Kidney epithelial cell (primary cell): Measurements from ENCODE around the gene HMGN3. TPM values are rescaled to one million over a fixed set of nuclear protein-coding genes. Genes with fewer than 3 reads are reported as not detected.

ENCODE experiments used
- DNase-seq: peaks from one replicate; pipeline ENCODE4 v3.0.0-alpha.2; 2010; ENCODE audit warnings: low read depth
- H3K27me3 ChIP-seq: 2 replicates; pipeline ENCODE4 v1.6.0; 2011; ENCODE audit warnings: low read length; ENCODE audit not compliant: control insufficient read depth, insufficient read depth
- H3K36me3 ChIP-seq: 2 replicates; pipeline ENCODE4 v1.5.1; 2011; ENCODE audit warnings: low read length; ENCODE audit not compliant: control insufficient read depth, insufficient read depth
- H3K4me3 ChIP-seq: 2 replicates; pipeline ENCODE4 v1.5.1; 2011; ENCODE audit warnings: low read depth, mild to moderate bottlenecking, control low read depth, low read length
- CTCF ChIP-seq: IDR thresholded peaks from 2 replicates; pipeline ENCODE4 v1.5.1; 2011; ENCODE audit warnings: mild to moderate bottlenecking, moderate library complexity, low read length, control low read depth, inconsistent platforms; ENCODE audit not compliant: insufficient read depth, poor library complexity, severe bottlenecking
- total RNA-seq: library from RNA; depleted of rRNA; stranded (reverse); fragments of >200 nt; gene quantifications from 2 replicates; pipeline ENCODE4 v1.2.3, GENCODE V29; 2015

HMGN3 gene
- total RNA-seq, 1 donor from 2014 or later: 35.3 TPM

GRCh38 chr6:79188885-79189480 lies 45.5 kb downstream of the HMGN3 start:
- no peaks in the 10 kb centered on the region for H3K27me3 ChIP-seq
- no peak for DNase-seq
- no peaks in the 10 kb centered on the region for H3K36me3 ChIP-seq
- no peak for TF ChIP-seq CTCF
- H3K4me3 ChIP-seq: no peak overlapping the region

- Histone ChIP-seq H3K4me3 (no peak overlapping the region), H3K36me3 (no peaks in the 10 kb centered on the region), H3K27me3 (no peaks in the 10 kb centered on the region)
- TF ChIP-seq CTCF: no peak
- no peak for DNase-seq
Observed at GRCh38 chr6:79188107-79188506, 46.4 kb downstream of the HMGN3 start.

DNA sequence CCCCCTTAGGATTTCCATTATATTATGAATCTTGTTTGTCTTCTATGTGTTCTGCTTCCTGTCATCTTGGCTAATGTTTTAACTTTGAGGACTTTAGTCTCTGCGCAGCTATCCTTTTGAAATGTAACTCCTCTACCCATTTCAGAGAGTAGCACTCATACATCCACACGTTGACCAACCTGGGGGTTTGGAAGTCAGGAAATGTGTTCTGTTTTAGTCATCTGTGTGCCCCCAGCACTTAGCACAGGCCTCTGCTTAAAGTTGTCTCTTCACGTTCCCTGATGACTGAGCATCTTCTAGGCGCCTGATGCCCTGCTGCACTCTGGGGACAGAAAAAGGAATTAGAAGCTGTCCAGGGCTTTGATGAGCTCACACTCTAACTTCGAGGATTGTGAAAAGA lies 47.9 kb downstream of the HMGN3 start:
- TF ChIP-seq CTCF: no peak

GRCh38 chr6:79184641-79185040 lies 49.8 kb downstream of the HMGN3 start:
- no peak for TF ChIP-seq CTCF
- no peak for DNase-seq
- no peak overlapping the region for H3K4me3 ChIP-seq

More for the DNA sequence above, 47.9 kb downstream of the HMGN3 start:
- H3K4me3 ChIP-seq: no peak overlapping the region
- H3K27me3 ChIP-seq: no peaks in the 10 kb centered on the region
- no peak for DNase-seq
- H3K36me3 ChIP-seq: no peaks in the 10 kb centered on the region

DNA sequence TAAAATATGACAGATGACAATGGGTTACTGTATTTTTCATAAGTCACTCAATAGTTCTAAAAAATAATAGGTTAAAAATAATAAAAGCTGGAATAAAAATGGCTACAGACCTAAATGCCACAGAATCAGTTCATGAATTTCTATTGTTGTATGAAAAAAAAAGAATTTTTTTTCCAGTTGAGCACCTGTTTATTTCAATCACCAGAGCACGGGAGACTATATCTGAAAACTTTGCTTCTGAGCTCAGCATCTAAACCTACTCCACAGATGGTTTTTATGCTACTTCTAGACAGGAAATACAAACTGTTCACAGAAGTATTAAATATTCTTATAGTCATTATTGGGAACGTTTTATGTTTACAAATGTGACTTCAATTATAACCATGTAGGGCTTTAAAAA lies 50.4 kb downstream of the HMGN3 start:
- Histone ChIP-seq H3K36me3 (no peaks in the 10 kb centered on the region), H3K4me3 (no peak overlapping the region), H3K27me3 (no peaks in the 10 kb centered on the region)
- no peak for TF ChIP-seq CTCF
- DNase-seq: no peak

More at GRCh38 chr6:79184641-79185040, 49.8 kb downstream of the HMGN3 start:
- Histone ChIP-seq H3K36me3 (no peaks in the 10 kb centered on the region), H3K27me3 (no peaks in the 10 kb centered on the region)

DNA sequence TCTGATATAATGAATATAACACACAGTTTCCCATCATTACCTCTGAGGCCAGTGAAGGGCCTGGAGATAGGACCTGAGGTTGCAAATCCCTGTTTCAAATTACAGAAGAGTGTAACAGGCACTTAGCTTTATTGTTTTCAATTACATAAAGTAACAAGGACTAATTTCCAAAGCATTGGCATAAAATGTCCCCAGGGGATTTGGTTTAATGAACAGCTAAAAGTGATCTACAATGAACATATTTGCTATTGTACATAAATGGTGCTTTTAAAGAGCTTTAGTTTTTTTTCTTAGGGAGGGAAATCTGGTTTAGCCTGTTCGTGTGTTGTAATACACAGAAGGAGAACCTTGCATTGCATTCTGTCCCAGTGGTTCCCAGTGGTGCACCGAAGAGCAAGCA lies 54.4 kb downstream of the HMGN3 start:
- no peak for TF ChIP-seq CTCF
- H3K36me3 ChIP-seq: no peaks in the 10 kb centered on the region
- no peaks in the 10 kb centered on the region for H3K27me3 ChIP-seq
- H3K4me3 ChIP-seq: no peak overlapping the region
- no peak for DNase-seq
